H1 (cell line): ENCODE measurements around the gene NFAM1. TPM values are rescaled to one million over a fixed set of nuclear protein-coding genes. Genes with fewer than 3 reads are reported as not detected.

Source experiments
- CTCF ChIA-PET: fragments of 300-600 bp; sonication (Branson Sonifier 250); formaldehyde crosslinking; loops from one replicate; lab custom pipeline; 2021; ENCODE audit not compliant: partially characterized antibody; lab: Charles Lee
- POLR2A ChIA-PET: fragments of 300-600 bp; sonication (Branson Sonifier 250); formaldehyde crosslinking; loops from one replicate; lab custom pipeline; 2021; ENCODE audit warnings: inconsistent platforms; ENCODE audit not compliant: partially characterized antibody; lab: Charles Lee
- DNase-seq, 2 experiments: peaks; one replicate each; pipeline versions ENCODE4 v3.0.0 to v3.0.0-alpha.2; 2010 to 2022; ENCODE audit warnings: low spot score in 2 of 2, low read depth in 1 of 2, mixed read lengths in 1 of 2
- FAIRE-seq: peaks from 2 replicates; lab custom pipeline; 2011; peaks lifted over from hg19 to GRCh38; lab: Jason Lieb, UNC
- H2AFZ ChIP-seq: 2 replicates; pipeline ENCODE4 v1.8.1; 2012; ENCODE audit warnings: low read length, inconsistent platforms
- H2AK5ac ChIP-seq: 2 replicates; pipeline ENCODE4 v1.6.1; 2013; ENCODE audit warnings: low read depth, low read length
- H2BK120ac ChIP-seq: replicated peaks from 2 replicates; pipeline ENCODE3; 2013; ENCODE audit warnings: low read depth, low read length, inconsistent platforms
- H2BK12ac ChIP-seq: 2 replicates; pipeline ENCODE4 v1.6.1; 2013; ENCODE audit warnings: low read depth, low read length
- H2BK15ac ChIP-seq: 2 replicates; pipeline ENCODE4 v1.6.1; 2013; ENCODE audit warnings: low read length
- H2BK20ac ChIP-seq: 2 replicates; pipeline ENCODE4 v1.6.1; 2013; ENCODE audit warnings: low read length
- H2BK5ac ChIP-seq: 2 replicates; pipeline ENCODE4 v1.6.1; 2013; ENCODE audit warnings: low read depth, low read length
- H3K14ac ChIP-seq: 2 replicates; pipeline ENCODE4 v1.6.1; 2013; ENCODE audit warnings: inconsistent platforms; ENCODE audit not compliant: insufficient read length
- H3K18ac ChIP-seq: 2 replicates; pipeline ENCODE4 v1.6.1; 2013; ENCODE audit warnings: low read length; ENCODE audit errors: extremely low read depth
- H3K23ac ChIP-seq: 2 replicates; pipeline ENCODE4 v1.6.1; 2013; ENCODE audit warnings: inconsistent platforms; ENCODE audit not compliant: insufficient read length
- H3K23me2 ChIP-seq: 2 replicates; pipeline ENCODE4 v1.6.1; 2013; ENCODE audit warnings: low read depth, low read length
- H3K27ac ChIP-seq: 2 replicates; pipeline ENCODE4 v1.6.1; 2011; ENCODE audit warnings: low read depth, low read length, inconsistent platforms
- H3K27me3 ChIP-seq, 4 experiments: replicated peaks in 1 of 4; 1 replicate in 1 of 4; 2 replicates in 3 of 4; pipeline versions ENCODE4 v1.6.1 to v1.8.1; 2011 to 2013; ENCODE audit warnings: low read length in 3 of 4, mild to moderate bottlenecking in 3 of 4, inconsistent platforms in 2 of 4, mixed read lengths in 2 of 4, moderate library complexity in 1 of 4; ENCODE audit not compliant: control insufficient read depth in 3 of 4, insufficient read depth in 3 of 4; ENCODE audit errors: extremely low read depth in 1 of 4
- H3K36me3 ChIP-seq, 4 experiments: 2 replicates each; pipeline versions ENCODE4 v1.6.1 to v1.8.1; 2011 to 2013; ENCODE audit warnings: mild to moderate bottlenecking in 4 of 4, low read length in 3 of 4, moderate library complexity in 2 of 4, control low read depth in 1 of 4, inconsistent platforms in 1 of 4; ENCODE audit not compliant: insufficient read depth in 4 of 4, control insufficient read depth in 2 of 4
- H3K4ac ChIP-seq: replicated peaks from 2 replicates; pipeline ENCODE3; 2013; ENCODE audit warnings: low read length, low read depth, mixed read lengths, inconsistent platforms; ENCODE audit not compliant: insufficient read length
- H3K4me1 ChIP-seq, 4 experiments: replicated peaks in 1 of 4; 1 replicate in 1 of 4; 2 replicates in 3 of 4; pipeline versions ENCODE4 v1.6.1 to v1.8.1; 2011 to 2013; ENCODE audit warnings: low read length in 3 of 4, inconsistent platforms in 2 of 4, mixed read lengths in 1 of 4; ENCODE audit not compliant: insufficient read depth in 4 of 4, control insufficient read depth in 3 of 4
- H3K4me2 ChIP-seq, 2 experiments: 2 replicates each; pipeline versions ENCODE4 v1.6.1 to v1.8.1; 2011 to 2013; ENCODE audit warnings: low read depth in 2 of 2, low read length in 2 of 2, control low read depth in 1 of 2, inconsistent platforms in 1 of 2, mild to moderate bottlenecking in 1 of 2; ENCODE audit not compliant: insufficient read depth in 1 of 2
- H3K4me3 ChIP-seq, 4 experiments: fragments of 200-600, 300-600 bp in 1 of 4; sonication (generic), shearing (Covaris generic), sonication (Bioruptor Twin) in 1 of 4; 2 replicates each; pipeline versions ENCODE4 v1.5.1 to v1.8.1; 2011 to 2016; ENCODE audit warnings: low read length in 4 of 4, low read depth in 3 of 4, control low read depth in 2 of 4, inconsistent platforms in 2 of 4, mild to moderate bottlenecking in 2 of 4, mixed read lengths in 1 of 4, moderate library complexity in 1 of 4; ENCODE audit not compliant: insufficient read depth in 2 of 4; ENCODE audit errors: extremely low read depth in 1 of 4
- H3K56ac ChIP-seq: replicated peaks from 2 replicates; pipeline ENCODE3; 2013; ENCODE audit warnings: low read depth, mild to moderate bottlenecking, mixed read lengths, low read length, inconsistent platforms; ENCODE audit not compliant: insufficient read length
- H3K79me1 ChIP-seq: 2 replicates; pipeline ENCODE4 v1.6.1; 2013; ENCODE audit warnings: low read depth, low read length, control low read depth
- H3K79me2 ChIP-seq, 2 experiments: 2 replicates each; pipeline versions ENCODE4 v1.6.1 to v1.8.1; 2012 to 2013; ENCODE audit warnings: low read length in 2 of 2, mild to moderate bottlenecking in 2 of 2, inconsistent platforms in 1 of 2; ENCODE audit not compliant: insufficient read depth in 2 of 2, control insufficient read depth in 1 of 2
- H3K9ac ChIP-seq, 4 experiments: replicated peaks in 1 of 4; 1 replicate in 1 of 4; 2 replicates in 3 of 4; pipeline versions ENCODE4 v1.6.1 to v1.8.1; 2011 to 2013; ENCODE audit warnings: low read depth in 3 of 4, low read length in 3 of 4, control low read depth in 2 of 4, mild to moderate bottlenecking in 2 of 4, moderate library complexity in 2 of 4, inconsistent platforms in 1 of 4; ENCODE audit errors: extremely low read depth in 1 of 4
- H3K9me3 ChIP-seq, 2 experiments: 2 replicates each; pipeline versions ENCODE4 v1.6.1 to v1.8.1; 2012 to 2013; ENCODE audit warnings: mild to moderate bottlenecking in 2 of 2, moderate library complexity in 2 of 2, control low read depth in 1 of 2, inconsistent platforms in 1 of 2, low read depth in 1 of 2, low read length in 1 of 2, mixed read lengths in 1 of 2; ENCODE audit not compliant: insufficient read depth in 2 of 2
- H4K20me1 ChIP-seq, 2 experiments: replicated peaks in 1 of 2; 2 replicates each; pipeline versions ENCODE3 to v1.8.1; 2011 to 2013; ENCODE audit warnings: inconsistent platforms in 2 of 2, low read length in 2 of 2, mild to moderate bottlenecking in 1 of 2; ENCODE audit not compliant: insufficient read depth in 2 of 2, control insufficient read depth in 1 of 2
- H4K5ac ChIP-seq: 2 replicates; pipeline ENCODE4 v1.6.1; 2013; ENCODE audit warnings: low read length, low read depth, mixed read lengths, inconsistent platforms; ENCODE audit not compliant: insufficient read length
- H4K8ac ChIP-seq: 2 replicates; pipeline ENCODE4 v1.8.0; 2013; ENCODE audit warnings: mild to moderate bottlenecking, moderate library complexity, low read length, inconsistent platforms; ENCODE audit not compliant: insufficient read depth; ENCODE audit errors: extremely low read depth
- H4K91ac ChIP-seq: replicated peaks from 2 replicates; pipeline ENCODE3; 2013; ENCODE audit warnings: low read length, mixed read lengths, inconsistent platforms; ENCODE audit not compliant: insufficient read length
- BRCA1 ChIP-seq: IDR thresholded peaks from 2 replicates; pipeline ENCODE4 v1.6.1; 2012; ENCODE audit warnings: low read depth, low read length, improper control_type of control experiment
- HDAC2 ChIP-seq, 2 experiments: fragments of 300-600 bp in 1 of 2; sonication (generic) in 1 of 2; IDR thresholded peaks; 2 replicates each; pipeline ENCODE4 v1.6.1; 2011 to 2012; ENCODE audit warnings: low read depth in 2 of 2, low read length in 2 of 2, mild to moderate bottlenecking in 2 of 2, moderate library complexity in 2 of 2, borderline replicate concordance in 1 of 2, inconsistent platforms in 1 of 2
- MAFK ChIP-seq: IDR thresholded peaks from 2 replicates; pipeline ENCODE4 v1.6.1; 2012; ENCODE audit warnings: low read depth, mild to moderate bottlenecking, improper control_type of control experiment, low read length
- SIN3A ChIP-seq, 2 experiments: IDR thresholded peaks in 1 of 2; conservative IDR thresholded peaks in 1 of 2; 2 replicates each; pipeline ENCODE4 v1.6.1; 2011 to 2012; ENCODE audit warnings: low read length in 2 of 2, improper control_type of control experiment in 1 of 2, low read depth in 1 of 2, mild to moderate bottlenecking in 1 of 2
- SP1 ChIP-seq: IDR thresholded peaks from 2 replicates; pipeline ENCODE4 v1.6.1; 2011; ENCODE audit warnings: low read depth, low read length
- TAF7 ChIP-seq: optimal IDR thresholded peaks from 2 replicates; pipeline ENCODE3; 2011; ENCODE audit warnings: low read depth, mild to moderate bottlenecking, inconsistent platforms, low read length, moderate library complexity, borderline replicate concordance
- ZNF274 ChIP-seq: IDR thresholded peaks from 2 replicates; pipeline ENCODE4 v1.7.0; 2012; ENCODE audit warnings: low read length, borderline replicate concordance; ENCODE audit errors: extremely low read depth
- WGBS, 2 experiments: shearing (Covaris generic) in 1 of 2; methylation state at CpG; one replicate each; pipeline versions ENCODE4 v1.1.6 to v1.1.7; 2013 to 2015; ENCODE audit warnings: low lambda C conversion rate in 2 of 2, mixed read lengths in 2 of 2, inconsistent platforms in 1 of 2, low coverage in 1 of 2, missing lambda C conversion rate in 1 of 2; ENCODE audit not compliant: insufficient replicate concordance in 2 of 2, insufficient coverage in 1 of 2, insufficient read length in 1 of 2; ENCODE audit errors: extremely low coverage in 1 of 2, missing lambda C conversion rate in 1 of 2; 5-methylcytosine and 5-hydroxymethylcytosine counted together
- polyA plus RNA-seq, 7 experiments: library from polyadenylated mRNA; depleted of rRNA in 3 of 7; stranded (reverse) in 5 of 7; unstranded in 2 of 7; fragments of >200 nt in 5 of 7; fragments of 200-250 nt in 2 of 7; gene quantifications; 1 replicate in 5 of 7; 2 replicates in 1 of 7; 4 replicates in 1 of 7; pipeline versions ENCODE4 v1.2.1 to v1.2.3, GENCODE V29; 2011 to 2013; ENCODE audit warnings: missing spikeins in 2 of 7, mixed read lengths in 2 of 7
- total RNA-seq: library from RNA; stranded (reverse); fragmentation: NEBNext Ultra II Directional; extraction: Animal tissue kit (Norgen Biotek cat#: 25700); gene quantifications from 2 replicates; pipeline ENCODE4 v1.2.1, GENCODE V29; 2021

NFAM1 gene
- total and polyA plus RNA-seq, 2 of the 8 experiments (the other 6 are each of a cell fraction or from before 2014, with no cell fraction given), result 0.62 to 0.73 TPM

GRCh38 chr22:42366806-42367581 lies 65.2 kb downstream of the NFAM1 start:
- Histone ChIP-seq H3K27ac (no peak overlapping the region), H3K23ac (no peak overlapping the region), H3K4me2 (peak overlapping the region; percentile 84 to 97), H2BK120ac (no peak overlapping the region), H2BK20ac (no peak overlapping the region), H3K4ac (peak overlapping the region; percentile 59), H4K20me1 (peaks cover 10 to 20% of the 10 kb centered on the region in 2 experiments), H3K56ac (no peak overlapping the region), H2BK5ac (no peak overlapping the region), H4K8ac (no peak overlapping the region; the same call in 1 of the 2 replicates), H3K4me3 (peak overlapping the region; percentile 75 to 97 (median 83); a peak in 6 of 8 replicates), H3K27me3 (peaks cover 0 to 2% (median 0%) of the 10 kb centered on the region in 4 experiments; a peak in 2 of 7 replicates), H2AK5ac (no peak overlapping the region), H3K4me1 (peaks cover 21 to 50% (median 31%) of the 10 kb centered on the region in 4 experiments), H2BK12ac (peak overlapping the region; percentile 19; the same call in 1 of the 2 replicates), H3K14ac (no peak overlapping the region), H4K5ac (no peak overlapping the region), H2BK15ac (0 out of 2 replicates have a peak overlapping the region, but pooled peaks have one; percentile 93), H3K9ac (no peak overlapping the region), H2AFZ (no peak overlapping the region), H3K79me2 (peaks cover 5 to 41% of the 10 kb centered on the region in 2 experiments; a peak in 3 of 4 replicates), H3K9me3 (no peaks in the 10 kb centered on the region), H3K23me2 (peaks cover 12% of the 10 kb centered on the region; the same call in 1 of the 2 replicates), H3K79me1 (peaks cover 5% of the 10 kb centered on the region; the same call in 1 of the 2 replicates), H3K36me3 (peaks cover 0 to 4% (median 2%) of the 10 kb centered on the region in 4 experiments; a peak in 1 of 8 replicates), H3K18ac (no peak overlapping the region), H4K91ac (no peak overlapping the region)
- FAIRE-seq, result no peak
- TF ChIP-seq BRCA1 (no peak), MAFK (no peak), TAF7 (no peak), HDAC2 (IDR thresholded peaks at IDR 0.05; ENCODE audit: borderline replicate concordance in 1 of 2, low read depth in 2 of 2, low read length in 2 of 2) (no peak), SP1 (no peak), SIN3A (conservative IDR thresholded peaks at IDR 0.05 in 1 of 2, IDR thresholded peaks at IDR 0.05 in 1 of 2; ENCODE audit: low read depth in 1 of 2, low read length in 2 of 2) (no peak), ZNF274 (no peak)
- no peak for DNase-seq
- WGBS, 2 experiments, result 74% methylated on average over 8 of the region's 8 CpGs; no CpG with 5 or more reads in 1 of the 2 experiments
- ChIA-PET POLR2A (interaction anchor here (1.0 to 2.6 kb wide), 3 partner anchors 10 to 67 kb away, joined by 3 to 6 read pairs (median 4); no protein-coding TSS in a partner anchor), CTCF (interaction anchor here (1.0 to 3.2 kb wide), 7 partner anchors 7 to 77 kb away, joined by 3 to 10 read pairs (median 5); partner anchors contain the start of gene NFAM1)
